HepG2 (cell line): Measurements from ENCODE around the gene SEMA6B. TPM values are rescaled to one million over a fixed set of nuclear protein-coding genes. Genes with fewer than 3 reads are reported as not detected.

Source experiments
- ATAC-seq: fragments of 200-7000 bp; cut with Tn5 transposase; 3 replicates; pipeline ENCODE4 v1.9.1; 2020; ENCODE audit warnings: mild to moderate bottlenecking, moderate library complexity
- BruUV-seq: library from RNA; stranded (reverse); fragments of 400-500 nt; replicated peaks from 2 replicates; lab custom pipeline; 2021; lab: Mats Ljungman, UMichigan
- CTCF ChIA-PET: fragments of 300-600 bp; formaldehyde crosslinking; extraction: SDS; loops from one replicate; lab custom pipeline; 2021; ENCODE audit warnings: low total read pairs, inconsistent platforms, low intra/inter-chr PET ratio; lab: Yijun Ruan, JAX
- POLR2A ChIA-PET: fragments of 350-600 bp; sonication (Branson Sonifier 250); formaldehyde crosslinking; loops from one replicate; lab custom pipeline; 2020; ENCODE audit warnings: antibody characterized with exemption, inconsistent platforms; lab: Yijun Ruan, JAX
- DNase-seq: peaks from one replicate; pipeline ENCODE4 v3.0.0-alpha.2; 2015; ENCODE audit warnings: low spot score
- FAIRE-seq: peaks from 3 replicates; lab custom pipeline; 2011; peaks lifted over from hg19 to GRCh38; lab: Jason Lieb, UNC
- H2AFZ ChIP-seq: one replicate; pipeline ENCODE4 v1.6.1; 2011; ENCODE audit warnings: low read length, inconsistent platforms
- H3K27ac ChIP-seq: fragments of 300-600 bp; 3 replicates; pipeline ENCODE4 v1.8.0; 2011; ENCODE audit warnings: mixed run types, mild to moderate bottlenecking, mixed read lengths, low read length, inconsistent platforms; ENCODE audit not compliant: insufficient read depth; ENCODE audit errors: extremely low read length
- H3K27me3 ChIP-seq, 2 experiments: fragments of 200-600 bp in 1 of 2; 2 replicates in 1 of 2; 3 replicates in 1 of 2; pipeline versions ENCODE4 v1.6.0 to v1.8.0; 2011; ENCODE audit warnings: low read length in 2 of 2, mild to moderate bottlenecking in 2 of 2, moderate library complexity in 2 of 2, inconsistent platforms in 1 of 2; ENCODE audit not compliant: insufficient read depth in 2 of 2, control insufficient read depth in 1 of 2
- H3K36me3 ChIP-seq, 2 experiments: fragments of 200-600 bp in 1 of 2; replicated peaks in 1 of 2; 2 replicates in 1 of 2; 3 replicates in 1 of 2; pipeline versions ENCODE4 v1.5.1 to v1.8.0; 2011; ENCODE audit warnings: low read length in 2 of 2, inconsistent platforms in 1 of 2; ENCODE audit not compliant: insufficient read depth in 2 of 2, control insufficient read depth in 1 of 2
- H3K4me1 ChIP-seq: 2 replicates; pipeline ENCODE4 v1.5.1; 2012; ENCODE audit warnings: low read length, inconsistent platforms; ENCODE audit not compliant: insufficient read depth
- H3K4me2 ChIP-seq: 2 replicates; pipeline ENCODE4 v1.6.0; 2011; ENCODE audit warnings: low read depth, low read length, inconsistent platforms
- H3K4me3 ChIP-seq, 3 experiments: fragments of 200-600 bp in 1 of 3; sonication (generic), shearing (Covaris generic) in 1 of 3; replicated peaks in 1 of 3; 2 replicates each; pipeline ENCODE4 v1.5.1; 2011 to 2016; ENCODE audit warnings: low read length in 3 of 3, inconsistent platforms in 2 of 3, low read depth in 2 of 3, mild to moderate bottlenecking in 2 of 3, control low read depth in 1 of 3, mixed read lengths in 1 of 3; ENCODE audit not compliant: insufficient read depth in 1 of 3
- H3K79me2 ChIP-seq: one replicate; pipeline ENCODE4 v1.6.1; 2011; ENCODE audit warnings: low read length, inconsistent platforms; ENCODE audit not compliant: insufficient read depth
- H3K9ac ChIP-seq: 2 replicates; pipeline ENCODE4 v1.6.0; 2011; ENCODE audit warnings: mild to moderate bottlenecking, low read depth, low read length, inconsistent platforms; ENCODE audit not compliant: insufficient read depth
- H3K9me3 ChIP-seq: 2 replicates; pipeline ENCODE4 v1.5.1; 2012; ENCODE audit warnings: mild to moderate bottlenecking, low read length
- H4K20me1 ChIP-seq: 2 replicates; pipeline ENCODE4 v1.6.0; 2011; ENCODE audit warnings: inconsistent platforms, mild to moderate bottlenecking, low read length, moderate library complexity; ENCODE audit not compliant: insufficient read depth
- AGO2 ChIP-seq: fragments of 200-400 bp; formaldehyde crosslinking; optimal IDR thresholded peaks from 2 replicates; pipeline ENCODE3; 2017; ENCODE audit warnings: mild to moderate bottlenecking, low read depth, low read length, moderate library complexity
- RAD21 ChIP-seq: fragments of 450-650 bp; formaldehyde crosslinking; IDR thresholded peaks from 2 replicates; pipeline ENCODE4 v1.5.0; 2020; ENCODE audit warnings: mild to moderate bottlenecking
- SALL1 ChIP-seq: sonication (generic); formaldehyde crosslinking; IDR thresholded peaks from 2 replicates; pipeline ENCODE4 v1.8.0; 2022; ENCODE audit warnings: mild to moderate bottlenecking, missing genetic modification reagents
- ZNF326 ChIP-seq: sonication (generic); formaldehyde crosslinking; IDR thresholded peaks from 2 replicates; pipeline ENCODE4 v1.4.0; 2020; ENCODE audit warnings: missing genetic modification reagents, borderline replicate concordance
- WGBS: methylation state at CpG from one replicate; pipeline ENCODE4 v1.1.6; 2017; ENCODE audit warnings: low lambda C conversion rate; 5-methylcytosine and 5-hydroxymethylcytosine counted together
- in situ Hi-C: cut with HindIII; loops from 2 replicates; pipeline ENCODE4 v1.10.0; 2017; ENCODE audit warnings: low pct_unique_long_range_greater_than_20kb; ENCODE audit not compliant: extremely low pct_ligation_motif_present
- intact Hi-C: fragments of 100-400 bp; cut with micrococcal nuclease; formaldehyde crosslinking; loops from one replicate; pipeline ENCODE4 v1.10.0; 2022; ENCODE audit not compliant: unreplicated experiment
- polyA plus RNA-seq, 8 experiments: library from polyadenylated mRNA; depleted of rRNA in 3 of 8; stranded (reverse) in 7 of 8; unstranded in 1 of 8; fragments of >200 nt; fragmentation: Illumina TruSeq in 4 of 8; extraction: Trizol in 4 of 8; gene quantifications; 2 replicates each; pipeline versions ENCODE4 v1.2.1 to v1.2.3, GENCODE V29; 2011 to 2016; ENCODE audit warnings: low read depth in 4 of 8, missing spikeins in 1 of 8, mixed read lengths in 1 of 8; ENCODE audit not compliant: insufficient read depth in 1 of 8
- total RNA-seq, 5 experiments: library from RNA; depleted of rRNA; stranded (reverse); fragments of >200 nt; fragmentation: Illumina TruSeq; extraction: Trizol; gene quantifications; 2 replicates each; pipeline ENCODE4 v1.2.3, GENCODE V29; 2016; ENCODE audit warnings: low read depth in 1 of 5
- TF ChIP-seq, protein P1 (sequence below): sonication (generic); formaldehyde crosslinking; IDR thresholded peaks from 2 replicates; pipeline ENCODE4 v1.5.0; 2020; ENCODE audit warnings: missing genetic modification reagents, mild to moderate bottlenecking, borderline replicate concordance

Gene SEMA6B
- total and polyA plus RNA-seq, 2 of the 13 experiments (the other 11 are each of a cell fraction or from before 2014, with no cell fraction given): 45.5 to 67.1 TPM

GRCh38 chr19:4506449-4507149, 52.9 kb downstream of the SEMA6B start:
- H3K4me3 ChIP-seq: no peak overlapping the region
- intact Hi-C loops: no loop called here
- TF ChIP-seq, protein P1, sequence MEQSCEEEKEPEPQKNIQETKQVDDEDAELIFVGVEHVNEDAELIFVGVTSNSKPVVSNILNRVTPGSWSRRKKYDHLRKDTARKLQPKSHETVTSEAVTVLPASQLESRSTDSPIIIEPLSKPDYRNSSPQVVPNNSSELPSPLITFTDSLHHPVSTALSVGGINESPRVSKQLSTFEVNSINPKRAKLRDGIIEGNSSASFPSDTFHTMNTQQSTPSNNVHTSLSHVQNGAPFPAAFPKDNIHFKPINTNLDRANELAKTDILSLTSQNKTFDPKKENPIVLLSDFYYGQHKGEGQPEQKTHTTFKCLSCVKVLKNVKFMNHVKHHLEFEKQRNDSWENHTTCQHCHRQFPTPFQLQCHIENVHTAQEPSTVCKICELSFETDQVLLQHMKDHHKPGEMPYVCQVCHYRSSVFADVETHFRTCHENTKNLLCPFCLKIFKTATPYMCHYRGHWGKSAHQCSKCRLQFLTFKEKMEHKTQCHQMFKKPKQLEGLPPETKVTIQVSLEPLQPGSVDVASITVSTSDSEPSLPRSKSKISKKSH: 0 out of 2 replicates have a peak, but pooled peaks have one; percentile 19
- no peak for TF ChIP-seq SALL1 (CRISPR knock-in tag)
- TF ChIP-seq AGO2: peak; percentile 20
- 0 out of 2 replicates have a peak, but pooled peaks have one; percentile 10 for TF ChIP-seq RAD21 (CRISPR knock-in tag)
- 0 out of 2 replicates have a peak, but pooled peaks have one; percentile 24 for TF ChIP-seq ZNF326 (CRISPR knock-in tag)
- TF ChIP-seq, all 625 proteins: peak for 4
- no TSS peak for BruUV-seq
- in situ Hi-C loops: no loop called here
- Histone ChIP-seq H3K27ac (no peak overlapping the region), H3K4me2 (no peak overlapping the region), H3K79me2 (no peaks in the 10 kb centered on the region), H3K9me3 (no peaks in the 10 kb centered on the region), H4K20me1 (no peaks in the 10 kb centered on the region), H3K27me3 (no peaks in the 10 kb centered on the region), H3K36me3 (peaks cover 3 to 8% of the 10 kb centered on the region in 2 experiments; a peak in 2 of 5 replicates), H3K9ac (no peak overlapping the region), H3K4me1 (no peaks in the 10 kb centered on the region), H2AFZ (no peak overlapping the region)
- FAIRE-seq: no peak
- no peak for DNase-seq
- POLR2A ChIA-PET: no interaction called here
- 95% methylated on average over 16 of the region's 17 CpGs for WGBS
- peak; percentile 63 for ATAC-seq
- CTCF ChIA-PET: no interaction called here
